ENCODE measurements around the gene FBRSL1.
"Not testable (repeated sequence)": the region's sequence is repeated elsewhere in the genome, so short reads cannot be mapped to it uniquely, and the experiment has no call there.

FBRSL1 gene

GRCh38 chr12:132470397-132470796 lies 19.6 kb upstream of the FBRSL1 start:
- no peak for DNase-seq (ENCODE audit: low read depth in 2 of 2)

GRCh38 chr12:132471011-132471857 lies 18.7 kb upstream of the FBRSL1 start:
- no peak for DNase-seq (ENCODE audit: low read depth in 2 of 2)

- no peak for DNase-seq (ENCODE audit: low read depth in 2 of 2)
Observed at GRCh38 chr12:132471858-132472255, 18.1 kb upstream of the FBRSL1 start.

- DNase-seq (ENCODE audit: low read depth in 2 of 2), result no peak
Observed at GRCh38 chr12:132472386-132472785, 17.6 kb upstream of the FBRSL1 start.

GRCh38 chr12:132474237-132474741 lies 15.7 kb upstream of the FBRSL1 start:
- DNase-seq (ENCODE audit: low read depth in 2 of 2), result no peak

GRCh38 chr12:132474799-132475303 lies 15.1 kb upstream of the FBRSL1 start:
- DNase-seq (ENCODE audit: low read depth in 2 of 2), result not testable (repeated sequence)

- DNase-seq (ENCODE audit: low read depth in 2 of 2), result no peak
Observed at GRCh38 chr12:132475304-132476037, 14.5 kb upstream of the FBRSL1 start.

GRCh38 chr12:132476038-132476414 lies 13.9 kb upstream of the FBRSL1 start:
- DNase-seq (ENCODE audit: low read depth in 2 of 2), result no peak

GRCh38 chr12:132476421-132476820 lies 13.5 kb upstream of the FBRSL1 start:
- no peak for DNase-seq (ENCODE audit: low read depth in 2 of 2)

GRCh38 chr12:132477017-132477702 lies 12.8 kb upstream of the FBRSL1 start:
- no peak for DNase-seq (ENCODE audit: low read depth in 2 of 2)

- DNase-seq (ENCODE audit: low read depth in 2 of 2), result no peak
Observed at GRCh38 chr12:132477703-132478432, 12.1 kb upstream of the FBRSL1 start.

GRCh38 chr12:132478433-132478803 lies 11.5 kb upstream of the FBRSL1 start:
- no peak for DNase-seq (ENCODE audit: low read depth in 2 of 2)

- no peak for DNase-seq (ENCODE audit: low read depth in 2 of 2)
Observed at GRCh38 chr12:132478845-132479244, 11.1 kb upstream of the FBRSL1 start.

- DNase-seq (ENCODE audit: low read depth in 2 of 2), result no peak
Observed at GRCh38 chr12:132479291-132479690, 10.7 kb upstream of the FBRSL1 start.

GRCh38 chr12:132479938-132480622 lies 9.9 kb upstream of the FBRSL1 start:
- DNase-seq (ENCODE audit: low read depth in 2 of 2), result no peak

GRCh38 chr12:132480623-132481132 lies 9.3 kb upstream of the FBRSL1 start:
- no peak for DNase-seq (ENCODE audit: low read depth in 2 of 2)

- DNase-seq (ENCODE audit: low read depth in 2 of 2), result no peak
Observed at GRCh38 chr12:132481345-132481744, 8.6 kb upstream of the FBRSL1 start.

GRCh38 chr12:132481771-132482745 lies 7.9 kb upstream of the FBRSL1 start:
- no peak for DNase-seq (ENCODE audit: low read depth in 2 of 2)

GRCh38 chr12:132482771-132483170 lies 7.2 kb upstream of the FBRSL1 start:
- no peak for DNase-seq (ENCODE audit: low read depth in 2 of 2)
